Measurements from ENCODE around the gene DNAJC21. TPM values are rescaled to one million over a fixed set of nuclear protein-coding genes. Genes with fewer than 3 reads are reported as not detected.

Gene DNAJC21
- total RNA-seq, 1 donor from 2014 or later, result 46.2 TPM

DNA sequence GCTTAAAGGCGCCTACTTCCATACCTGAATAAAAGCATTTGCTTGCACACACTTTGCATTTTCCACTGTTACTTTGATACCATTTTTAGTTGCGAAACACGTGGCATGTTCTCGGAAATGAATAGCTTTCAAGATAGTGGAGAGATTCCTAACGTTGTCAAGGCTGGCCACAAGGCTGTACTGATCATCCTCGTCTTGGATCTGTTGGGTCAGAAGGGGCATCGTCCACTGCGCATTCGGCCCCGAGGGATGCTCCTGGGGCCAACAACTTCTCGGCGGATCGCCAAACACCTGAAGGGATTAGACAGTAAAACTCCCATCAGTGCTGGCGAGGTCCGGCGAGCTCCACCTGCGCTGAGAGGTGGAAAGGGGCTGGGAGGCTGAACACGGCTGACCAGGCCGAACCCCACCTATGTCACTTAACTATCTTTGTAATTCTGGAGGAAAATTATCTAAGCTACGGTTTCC, 14.7 kb upstream of the DNAJC21 start:
- TF ChIP-seq, protein P1, sequence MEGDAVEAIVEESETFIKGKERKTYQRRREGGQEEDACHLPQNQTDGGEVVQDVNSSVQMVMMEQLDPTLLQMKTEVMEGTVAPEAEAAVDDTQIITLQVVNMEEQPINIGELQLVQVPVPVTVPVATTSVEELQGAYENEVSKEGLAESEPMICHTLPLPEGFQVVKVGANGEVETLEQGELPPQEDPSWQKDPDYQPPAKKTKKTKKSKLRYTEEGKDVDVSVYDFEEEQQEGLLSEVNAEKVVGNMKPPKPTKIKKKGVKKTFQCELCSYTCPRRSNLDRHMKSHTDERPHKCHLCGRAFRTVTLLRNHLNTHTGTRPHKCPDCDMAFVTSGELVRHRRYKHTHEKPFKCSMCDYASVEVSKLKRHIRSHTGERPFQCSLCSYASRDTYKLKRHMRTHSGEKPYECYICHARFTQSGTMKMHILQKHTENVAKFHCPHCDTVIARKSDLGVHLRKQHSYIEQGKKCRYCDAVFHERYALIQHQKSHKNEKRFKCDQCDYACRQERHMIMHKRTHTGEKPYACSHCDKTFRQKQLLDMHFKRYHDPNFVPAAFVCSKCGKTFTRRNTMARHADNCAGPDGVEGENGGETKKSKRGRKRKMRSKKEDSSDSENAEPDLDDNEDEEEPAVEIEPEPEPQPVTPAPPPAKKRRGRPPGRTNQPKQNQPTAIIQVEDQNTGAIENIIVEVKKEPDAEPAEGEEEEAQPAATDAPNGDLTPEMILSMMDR (conservative IDR thresholded peaks at IDR 0.05), result no peak
- Mint-ChIP-seq H3K27me3 (ENCODE audit: low read depth) (no peaks in the 10 kb centered on the region), H3K27ac (ENCODE audit: unreplicated experiment) (no peak overlapping the region), H3K4me1 (peaks cover 29% of the 10 kb centered on the region), H3K4me3 (no peak overlapping the region), H3K36me3 (ENCODE audit: low read depth) (peaks cover 3% of the 10 kb centered on the region), H3K9me3 (no peaks in the 10 kb centered on the region)
- no peak for DNase-seq (ENCODE audit: low read depth, low spot score)

DNA sequence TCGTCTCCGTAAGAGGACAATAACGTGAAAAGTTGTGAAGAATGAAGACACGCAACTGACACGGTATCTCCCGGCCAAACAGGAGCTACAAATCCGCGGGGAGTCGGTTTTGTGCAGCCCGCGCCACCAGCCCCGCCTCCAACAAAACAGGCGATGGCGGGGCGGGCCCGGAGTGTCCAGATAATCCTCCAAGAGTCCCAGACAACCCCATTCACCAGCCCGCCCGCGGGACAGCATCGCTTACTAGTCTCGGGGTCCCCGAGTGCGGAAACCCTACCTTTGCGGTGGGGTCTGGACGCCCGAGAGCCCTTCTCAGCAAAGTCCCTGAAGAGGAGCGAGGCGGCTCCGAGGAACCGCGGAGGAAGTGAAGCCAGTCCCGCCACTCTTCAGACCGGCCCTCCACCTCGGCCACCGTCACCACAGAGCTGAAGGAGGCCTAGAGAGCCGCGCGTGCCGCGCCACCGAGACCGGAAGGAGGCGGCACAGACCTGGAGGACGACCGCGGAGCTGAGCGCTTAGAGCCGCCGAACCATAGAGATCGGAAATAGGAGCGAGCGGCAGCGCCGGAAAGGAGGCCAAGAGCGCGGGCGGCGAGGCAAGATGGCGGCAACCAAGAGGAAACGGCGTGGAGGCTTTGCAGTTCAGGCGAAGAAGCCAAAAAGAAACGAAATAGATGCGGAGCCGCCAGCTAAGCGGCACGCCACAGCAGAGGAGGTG, 14.1 kb upstream of the DNAJC21 start, which contains the start of the genes BRIX1 and RAD1:
BRIX1 (plus strand) TSS at position 573 of the 717 bp plus-strand sequence; CDS start at position 601, 28 bp downstream.
RAD1 (minus strand) TSS at position 366 of the 717 bp plus-strand sequence. CDS start 612 bp downstream, outside the sequence.
- peaks cover 29% of the 10 kb centered on the region for H3K4me1 Mint-ChIP-seq
- no peak within 1 kb of the TSS for H3K4me3 Mint-ChIP-seq
- H3K9me3 Mint-ChIP-seq, result no peaks in the 10 kb centered on the region
- no peak within 1 kb of the TSS for H3K27ac Mint-ChIP-seq (ENCODE audit: unreplicated experiment)
- no peaks in the 10 kb centered on the region for H3K27me3 Mint-ChIP-seq (ENCODE audit: low read depth)
- peak; percentile 91 for DNase-seq (ENCODE audit: low read depth, low spot score)
- H3K36me3 Mint-ChIP-seq (ENCODE audit: low read depth), result peaks cover 3% of the 10 kb centered on the region
- TF ChIP-seq, protein P1 (conservative IDR thresholded peaks at IDR 0.05), result no peak

DNA sequence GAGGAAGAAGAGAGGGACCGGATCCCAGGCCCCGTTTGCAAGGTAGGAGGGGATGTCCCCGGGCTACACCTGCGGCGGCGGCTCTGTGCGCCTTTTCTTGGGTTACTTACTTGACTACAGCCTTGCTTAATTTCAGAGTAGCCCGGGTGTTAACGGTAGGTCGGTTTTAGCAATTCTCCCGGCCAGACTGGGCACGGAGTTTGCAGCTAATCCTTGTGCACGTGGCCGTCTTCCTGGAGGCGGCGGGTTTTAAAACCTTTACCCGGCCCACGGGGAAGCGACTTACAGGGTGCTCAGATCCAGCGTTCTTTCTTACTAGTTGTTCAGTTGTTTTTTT, 13.5 kb upstream of the DNAJC21 start:
- H3K4me1 Mint-ChIP-seq, result peaks cover 29% of the 10 kb centered on the region
- H3K9me3 Mint-ChIP-seq, result no peaks in the 10 kb centered on the region
- TF ChIP-seq, protein P1 (conservative IDR thresholded peaks at IDR 0.05), result no peak
- peaks cover 3% of the 10 kb centered on the region for H3K36me3 Mint-ChIP-seq (ENCODE audit: low read depth)
- no peak overlapping the region for H3K27ac Mint-ChIP-seq (ENCODE audit: unreplicated experiment)
- H3K27me3 Mint-ChIP-seq (ENCODE audit: low read depth), result no peaks in the 10 kb centered on the region
- no peak overlapping the region for H3K4me3 Mint-ChIP-seq
- DNase-seq (ENCODE audit: low read depth, low spot score), result no peak

DNA sequence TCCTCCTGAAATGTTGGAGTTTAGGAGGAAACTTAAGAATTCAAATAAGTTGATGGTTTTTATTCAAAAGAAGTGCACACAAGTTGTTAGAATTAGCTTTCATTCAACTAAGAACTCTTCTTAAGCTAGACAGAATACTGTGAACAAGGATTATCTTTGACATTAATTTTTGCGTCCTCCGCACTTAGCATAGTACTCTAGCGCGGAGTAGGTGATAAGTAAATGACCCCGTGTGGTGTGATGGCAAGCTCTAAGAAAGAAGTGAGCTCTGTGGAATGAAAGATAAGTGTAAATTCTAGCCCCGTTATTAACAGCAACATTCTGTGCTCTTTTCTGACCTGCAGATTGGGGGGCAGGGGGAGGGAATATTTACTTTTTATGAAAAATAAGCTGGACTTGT, 12.8 kb upstream of the DNAJC21 start:
- Mint-ChIP-seq H3K27me3 (ENCODE audit: low read depth) (no peaks in the 10 kb centered on the region), H3K36me3 (ENCODE audit: low read depth) (peaks cover 6% of the 10 kb centered on the region), H3K4me3 (no peak overlapping the region), H3K27ac (ENCODE audit: unreplicated experiment) (peak overlapping the region; percentile 72), H3K4me1 (peaks cover 29% of the 10 kb centered on the region), H3K9me3 (no peaks in the 10 kb centered on the region)
- no peak for DNase-seq (ENCODE audit: low read depth, low spot score)
- TF ChIP-seq, protein P1 (conservative IDR thresholded peaks at IDR 0.05), result no peak

DNA sequence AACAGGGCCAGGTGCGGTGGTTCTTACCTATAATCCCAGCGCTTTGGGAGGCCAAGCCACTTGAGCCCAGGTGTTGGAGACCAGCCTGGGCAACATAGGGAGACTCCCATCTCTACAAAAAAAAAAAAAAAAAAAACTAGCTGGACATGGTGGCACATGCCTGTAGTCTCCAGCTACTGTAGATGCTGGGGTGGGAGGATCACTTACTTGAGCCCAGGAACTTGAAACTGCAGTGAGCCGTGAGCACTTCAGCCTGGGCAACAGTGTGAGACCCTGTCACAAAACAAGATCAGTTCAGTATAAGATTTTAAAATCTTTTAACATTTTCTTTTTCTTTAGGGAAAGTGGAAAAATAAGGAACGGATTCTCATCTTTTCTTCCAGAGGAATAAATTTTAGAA, 11.3 kb upstream of the DNAJC21 start:
- Mint-ChIP-seq H3K27me3 (ENCODE audit: low read depth) (no peaks in the 10 kb centered on the region), H3K27ac (ENCODE audit: unreplicated experiment) (no peak overlapping the region), H3K4me3 (no peak overlapping the region), H3K4me1 (peaks cover 29% of the 10 kb centered on the region), H3K9me3 (no peaks in the 10 kb centered on the region), H3K36me3 (ENCODE audit: low read depth) (peaks cover 6% of the 10 kb centered on the region)
- DNase-seq (ENCODE audit: low read depth, low spot score), result no peak
- TF ChIP-seq, protein P1 (conservative IDR thresholded peaks at IDR 0.05), result no peak

All from neural crest cell (in vitro differentiated cells).